GM10266 (cell line): ENCODE measurements around the gene SRPX2.

Experiments used
- DNase-seq: peaks from one replicate; pipeline ENCODE4 v3.0.0; 2012; ENCODE audit errors: extremely low spot score
- TF ChIP-seq, protein P1 (sequence below): IDR thresholded peaks from 2 replicates; pipeline ENCODE4 v1.5.1; 2012; ENCODE audit warnings: mild to moderate bottlenecking, low read depth; ENCODE audit not compliant: control insufficient read depth, insufficient read depth; ENCODE audit errors: missing control alignments

SRPX2 gene

DNA sequence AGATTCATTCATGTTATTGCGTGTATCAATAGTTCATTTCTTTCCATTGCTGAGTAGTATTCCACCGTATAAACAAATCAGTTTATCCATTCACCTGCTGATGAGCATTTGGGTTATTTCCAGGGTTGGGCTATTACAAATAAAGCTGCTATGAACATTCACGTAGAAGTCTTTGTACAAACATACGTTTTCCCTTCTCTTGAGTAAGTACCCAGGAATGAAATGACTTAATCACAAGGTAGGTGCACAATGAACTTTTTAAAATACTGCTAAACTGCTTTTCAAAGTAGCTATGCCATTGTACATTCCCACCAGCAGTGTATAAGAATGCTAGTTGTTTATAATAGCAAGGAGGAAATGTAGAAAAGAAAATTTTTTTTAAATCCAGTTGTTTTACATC, 52.0 kb downstream of the SRPX2 start:
- DNase-seq, result no peak

GRCh38 chrX:100696699-100697351, 52.8 kb downstream of the SRPX2 start:
- TF ChIP-seq, protein P1, sequence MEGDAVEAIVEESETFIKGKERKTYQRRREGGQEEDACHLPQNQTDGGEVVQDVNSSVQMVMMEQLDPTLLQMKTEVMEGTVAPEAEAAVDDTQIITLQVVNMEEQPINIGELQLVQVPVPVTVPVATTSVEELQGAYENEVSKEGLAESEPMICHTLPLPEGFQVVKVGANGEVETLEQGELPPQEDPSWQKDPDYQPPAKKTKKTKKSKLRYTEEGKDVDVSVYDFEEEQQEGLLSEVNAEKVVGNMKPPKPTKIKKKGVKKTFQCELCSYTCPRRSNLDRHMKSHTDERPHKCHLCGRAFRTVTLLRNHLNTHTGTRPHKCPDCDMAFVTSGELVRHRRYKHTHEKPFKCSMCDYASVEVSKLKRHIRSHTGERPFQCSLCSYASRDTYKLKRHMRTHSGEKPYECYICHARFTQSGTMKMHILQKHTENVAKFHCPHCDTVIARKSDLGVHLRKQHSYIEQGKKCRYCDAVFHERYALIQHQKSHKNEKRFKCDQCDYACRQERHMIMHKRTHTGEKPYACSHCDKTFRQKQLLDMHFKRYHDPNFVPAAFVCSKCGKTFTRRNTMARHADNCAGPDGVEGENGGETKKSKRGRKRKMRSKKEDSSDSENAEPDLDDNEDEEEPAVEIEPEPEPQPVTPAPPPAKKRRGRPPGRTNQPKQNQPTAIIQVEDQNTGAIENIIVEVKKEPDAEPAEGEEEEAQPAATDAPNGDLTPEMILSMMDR, result no peak
- DNase-seq, result no peak

More for the DNA sequence above, 52.0 kb downstream of the SRPX2 start:
- TF ChIP-seq, protein P1, result no peak

GRCh38 chrX:100698551-100698950, 54.6 kb downstream of the SRPX2 start:
- TF ChIP-seq, protein P1, result no peak
- no peak for DNase-seq

GRCh38 chrX:100700809-100701208, 56.8 kb downstream of the SRPX2 start:
- DNase-seq, result no peak
- TF ChIP-seq, protein P1, result no peak

- no peak for DNase-seq
- TF ChIP-seq, protein P1, result no peak
Observed at GRCh38 chrX:100704581-100705203, 60.7 kb downstream of the SRPX2 start.

DNA sequence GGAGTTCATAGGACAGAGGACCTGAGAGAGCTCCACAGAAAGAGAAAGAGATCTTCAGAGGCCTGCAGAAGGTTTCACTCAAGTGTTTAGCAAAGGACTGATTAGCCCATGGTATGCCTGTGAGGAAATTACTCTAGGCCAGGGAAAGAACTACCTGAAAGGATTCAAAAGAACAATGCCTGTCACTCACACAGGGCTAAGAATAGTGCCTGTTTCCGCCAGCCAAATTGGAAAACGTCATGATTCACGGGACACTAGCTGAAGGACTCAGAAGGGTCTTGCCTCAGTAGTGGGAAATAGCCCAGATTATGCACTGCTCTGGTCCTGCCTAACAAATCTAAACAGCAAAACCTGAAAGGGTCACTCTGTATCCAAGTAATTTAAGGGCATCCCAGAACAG, 66.8 kb downstream of the SRPX2 start:
- DNase-seq, result no peak
- TF ChIP-seq, protein P1, result no peak

DNA sequence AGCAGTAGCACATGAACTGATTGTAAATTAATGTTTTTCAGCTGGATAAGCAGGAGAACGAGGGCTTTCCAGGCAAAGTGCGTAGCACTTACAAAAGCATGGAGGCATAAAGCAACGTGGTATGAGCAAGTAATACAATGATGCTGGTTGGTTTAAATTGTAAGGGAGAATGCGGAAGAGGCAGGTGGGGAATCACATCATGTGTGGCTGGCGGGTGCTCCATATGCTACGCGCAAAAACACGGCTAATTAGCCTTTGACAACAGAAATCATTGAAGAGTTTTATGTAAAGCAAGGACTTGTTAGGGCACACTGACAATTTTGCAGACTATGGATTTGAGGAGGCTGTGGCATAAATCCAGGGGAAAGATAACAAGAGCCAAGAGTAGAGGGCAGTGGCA, 73.4 kb downstream of the SRPX2 start:
- TF ChIP-seq, protein P1, result no peak
- DNase-seq, result no peak
